BLaER1 (cell line): ENCODE results near the gene PAH.

ENCODE experiments used
- H3K27ac ChIP-seq: shearing (Covaris generic); formaldehyde crosslinking; 2 replicates; pipeline ENCODE4 v1.8.1; 2022
- H3K27me3 ChIP-seq: shearing (Covaris generic); formaldehyde crosslinking; 2 replicates; pipeline ENCODE4 v1.8.1; 2022
- H3K36me3 ChIP-seq: shearing (Covaris generic); formaldehyde crosslinking; 2 replicates; pipeline ENCODE4 v1.8.1; 2022
- H3K4me1 ChIP-seq: shearing (Covaris generic); formaldehyde crosslinking; 2 replicates; pipeline ENCODE4 v1.8.1; 2022
- H3K4me2 ChIP-seq: shearing (Covaris generic); formaldehyde crosslinking; 2 replicates; pipeline ENCODE4 v1.8.1; 2022
- H3K4me3 ChIP-seq: shearing (Covaris generic); formaldehyde crosslinking; 2 replicates; pipeline ENCODE4 v1.8.1; 2022
- H3K9ac ChIP-seq: shearing (Covaris generic); formaldehyde crosslinking; 2 replicates; pipeline ENCODE4 v1.8.1; 2022
- H3K9me3 ChIP-seq: shearing (Covaris generic); formaldehyde crosslinking; 2 replicates; pipeline ENCODE4 v1.8.1; 2022
- H4K20me1 ChIP-seq: shearing (Covaris generic); formaldehyde crosslinking; 2 replicates; pipeline ENCODE4 v1.8.1; 2022
- Cebpa-rat ChIP-seq: shearing (Covaris generic); IDR thresholded peaks from 2 replicates; pipeline ENCODE4 v1.8.1; 2022

PAH gene

GRCh38 chr12:102950950-102951619 is 34.0 kb upstream of the PAH start:
- no peak for TF ChIP-seq Cebpa-rat
- H3K36me3 ChIP-seq: no peaks in the 10 kb centered on the region
- no peak overlapping the region for H3K9ac ChIP-seq
- H3K4me3 ChIP-seq: no peak overlapping the region
- H3K4me2 ChIP-seq: no peak overlapping the region
- H3K9me3 ChIP-seq: no peaks in the 10 kb centered on the region
- H3K27me3 ChIP-seq: peaks cover 70% of the 10 kb centered on the region
- no peaks in the 10 kb centered on the region; the same call in 1 of the 2 replicates for H4K20me1 ChIP-seq
- H3K27ac ChIP-seq: no peak overlapping the region
- no peaks in the 10 kb centered on the region for H3K4me1 ChIP-seq

- H3K9me3 ChIP-seq: no peaks in the 10 kb centered on the region
- no peaks in the 10 kb centered on the region for H3K4me1 ChIP-seq
- no peak overlapping the region for H3K4me2 ChIP-seq
- H3K27me3 ChIP-seq: peaks cover 63% of the 10 kb centered on the region
- H3K27ac ChIP-seq: no peak overlapping the region
- no peak overlapping the region for H3K4me3 ChIP-seq
- no peak for TF ChIP-seq Cebpa-rat
- H4K20me1 ChIP-seq: no peaks in the 10 kb centered on the region
- H3K9ac ChIP-seq: no peak overlapping the region
- H3K36me3 ChIP-seq: no peaks in the 10 kb centered on the region
Observed at GRCh38 chr12:102950107-102950949, 33.3 kb upstream of the PAH start.

GRCh38 chr12:102948941-102949352 is 31.9 kb upstream of the PAH start:
- H4K20me1 ChIP-seq: no peaks in the 10 kb centered on the region
- no peaks in the 10 kb centered on the region for H3K36me3 ChIP-seq
- H3K27me3 ChIP-seq: peaks cover 49% of the 10 kb centered on the region
- no peaks in the 10 kb centered on the region for H3K4me1 ChIP-seq
- H3K4me2 ChIP-seq: no peak overlapping the region
- H3K9ac ChIP-seq: no peak overlapping the region
- H3K27ac ChIP-seq: no peak overlapping the region
- no peak for TF ChIP-seq Cebpa-rat
- H3K9me3 ChIP-seq: no peaks in the 10 kb centered on the region
- no peak overlapping the region for H3K4me3 ChIP-seq

- no peaks in the 10 kb centered on the region for H3K9me3 ChIP-seq
- no peaks in the 10 kb centered on the region for H4K20me1 ChIP-seq
- H3K4me3 ChIP-seq: no peak overlapping the region
- TF ChIP-seq Cebpa-rat: no peak
- H3K27ac ChIP-seq: no peak overlapping the region
- H3K9ac ChIP-seq: no peak overlapping the region
- H3K27me3 ChIP-seq: peaks cover 21% of the 10 kb centered on the region
- H3K4me2 ChIP-seq: no peak overlapping the region
- H3K4me1 ChIP-seq: no peaks in the 10 kb centered on the region
- no peaks in the 10 kb centered on the region for H3K36me3 ChIP-seq
Observed at GRCh38 chr12:102946042-102946441, 29.0 kb upstream of the PAH start.

GRCh38 chr12:102939670-102940222 is 22.7 kb upstream of the PAH start:
- no peaks in the 10 kb centered on the region for H3K9me3 ChIP-seq
- no peak for TF ChIP-seq Cebpa-rat
- H3K36me3 ChIP-seq: no peaks in the 10 kb centered on the region
- no peaks in the 10 kb centered on the region for H4K20me1 ChIP-seq
- H3K27me3 ChIP-seq: no peaks in the 10 kb centered on the region
- H3K27ac ChIP-seq: no peak overlapping the region
- H3K4me3 ChIP-seq: no peak overlapping the region
- no peak overlapping the region for H3K9ac ChIP-seq
- no peak overlapping the region for H3K4me2 ChIP-seq
- H3K4me1 ChIP-seq: no peaks in the 10 kb centered on the region

GRCh38 chr12:102939059-102939458 is 22.0 kb upstream of the PAH start:
- Histone ChIP-seq H3K9ac (no peak overlapping the region), H3K27ac (no peak overlapping the region), H3K36me3 (no peaks in the 10 kb centered on the region), H4K20me1 (no peaks in the 10 kb centered on the region), H3K9me3 (no peaks in the 10 kb centered on the region), H3K27me3 (no peaks in the 10 kb centered on the region), H3K4me3 (no peak overlapping the region), H3K4me1 (no peaks in the 10 kb centered on the region), H3K4me2 (no peak overlapping the region)
- no peak for TF ChIP-seq Cebpa-rat

GRCh38 chr12:102933168-102933567 is 16.1 kb upstream of the PAH start:
- H3K4me2 ChIP-seq: no peak overlapping the region
- no peaks in the 10 kb centered on the region for H3K4me1 ChIP-seq
- no peak overlapping the region for H3K9ac ChIP-seq
- no peak for TF ChIP-seq Cebpa-rat
- H4K20me1 ChIP-seq: no peaks in the 10 kb centered on the region
- no peaks in the 10 kb centered on the region for H3K27me3 ChIP-seq
- H3K9me3 ChIP-seq: no peaks in the 10 kb centered on the region
- H3K36me3 ChIP-seq: no peaks in the 10 kb centered on the region
- H3K27ac ChIP-seq: no peak overlapping the region
- H3K4me3 ChIP-seq: no peak overlapping the region

GRCh38 chr12:102927220-102927619 is 10.2 kb upstream of the PAH start:
- Histone ChIP-seq H3K9me3 (no peaks in the 10 kb centered on the region), H4K20me1 (no peaks in the 10 kb centered on the region), H3K4me3 (no peak overlapping the region), H3K4me2 (no peak overlapping the region), H3K9ac (no peak overlapping the region), H3K36me3 (no peaks in the 10 kb centered on the region), H3K4me1 (no peaks in the 10 kb centered on the region), H3K27ac (no peak overlapping the region), H3K27me3 (no peaks in the 10 kb centered on the region)
- no peak for TF ChIP-seq Cebpa-rat

- no peaks in the 10 kb centered on the region for H3K9me3 ChIP-seq
- H3K4me1 ChIP-seq: no peaks in the 10 kb centered on the region
- H3K36me3 ChIP-seq: no peaks in the 10 kb centered on the region
- no peaks in the 10 kb centered on the region for H4K20me1 ChIP-seq
- H3K27me3 ChIP-seq: no peaks in the 10 kb centered on the region
- H3K27ac ChIP-seq: no peak overlapping the region
- TF ChIP-seq Cebpa-rat: no peak
- no peak overlapping the region for H3K9ac ChIP-seq
- H3K4me2 ChIP-seq: no peak overlapping the region
- no peak overlapping the region for H3K4me3 ChIP-seq
Observed at GRCh38 chr12:102921240-102921639, 4.2 kb upstream of the PAH start.

- no peaks in the 10 kb centered on the region for H3K9me3 ChIP-seq
- H3K9ac ChIP-seq: no peak overlapping the region
- H3K27me3 ChIP-seq: no peaks in the 10 kb centered on the region
- H3K4me1 ChIP-seq: no peaks in the 10 kb centered on the region
- H3K4me3 ChIP-seq: no peak overlapping the region
- H4K20me1 ChIP-seq: no peaks in the 10 kb centered on the region
- H3K4me2 ChIP-seq: no peak overlapping the region
- no peaks in the 10 kb centered on the region for H3K36me3 ChIP-seq
- no peak overlapping the region for H3K27ac ChIP-seq
- TF ChIP-seq Cebpa-rat: no peak
Observed at GRCh38 chr12:102920271-102920670, 3.2 kb upstream of the PAH start.
